A549 (cell line): Measurements from ENCODE around the gene CCNL1. TPM values are rescaled to one million over a fixed set of nuclear protein-coding genes. Genes with fewer than 3 reads are reported as not detected.
A peak's percentile ranks its signal among the peaks of the same experiment; 100 is the strongest.

Experiments
- ATAC-seq, 2 experiments: fragments of 200-7000 bp in 1 of 2; fragments of >200 bp in 1 of 2; cut with Nextera tagmentation in 1 of 2; cut with Tn5 transposase in 1 of 2; 3 replicates each; pipeline versions ENCODE4 v1.8.0 to v1.9.1; 2018 to 2020; ENCODE audit warnings: mild to moderate bottlenecking in 1 of 2, moderate library complexity in 1 of 2
- CTCF ChIA-PET: fragments of 300-600 bp; sonication (Branson Sonifier 250); formaldehyde crosslinking; extraction: SDS; loops from one replicate; lab custom pipeline; 2021; ENCODE audit warnings: antibody characterized with exemption, inconsistent platforms; lab: Yijun Ruan, JAX
- POLR2A ChIA-PET: fragments of 350-600 bp; formaldehyde crosslinking; extraction: SDS; loops from one replicate; lab custom pipeline; 2021; ENCODE audit warnings: antibody characterized with exemption, inconsistent platforms; lab: Yijun Ruan, JAX
- DNase-seq, 2 experiments: peaks; one replicate each; pipeline versions ENCODE4 v3.0.0 to v3.0.0-alpha.2; 2011 to 2016; ENCODE audit warnings: low read depth in 1 of 2, low spot score in 1 of 2
- FAIRE-seq: peaks from 2 replicates; lab custom pipeline; 2011; peaks lifted over from hg19 to GRCh38; lab: Jason Lieb, UNC
- H3K27ac ChIP-seq, 2 experiments: fragments of >200 bp; sonication (Bioruptor Twin); formaldehyde crosslinking; 3 replicates each; pipeline ENCODE4 v1.5.1; 2016 to 2017
- H3K4me1 ChIP-seq: fragments of >200 bp; sonication (Bioruptor Twin); formaldehyde crosslinking; 3 replicates; pipeline ENCODE4 v1.6.1; 2016
- H3K4me2 ChIP-seq: fragments of >200 bp; sonication (Bioruptor Twin); formaldehyde crosslinking; 3 replicates; pipeline ENCODE4 v1.6.1; 2016
- H3K4me3 ChIP-seq: fragments of >200 bp; sonication (Bioruptor Twin); formaldehyde crosslinking; 3 replicates; pipeline ENCODE4 v1.5.1; 2016
- H3K9me3 ChIP-seq: fragments of >200 bp; sonication (Bioruptor Twin); formaldehyde crosslinking; 3 replicates; pipeline ENCODE4 v1.6.1; 2016
- BCL3 ChIP-seq: fragments of >200 bp; sonication (Bioruptor Twin); formaldehyde crosslinking; IDR thresholded peaks from 3 replicates; pipeline ENCODE4 v1.6.1; 2016
- CBX2 ChIP-seq: fragments of 200-600 bp; sonication (generic); IDR thresholded peaks from 2 replicates; pipeline ENCODE4 v1.6.1; 2016; ENCODE audit warnings: low read depth, mild to moderate bottlenecking, borderline replicate concordance
- CEBPB ChIP-seq, 2 experiments: fragments of >200 bp in 1 of 2; sonication (Bioruptor Twin) in 1 of 2; formaldehyde crosslinking in 1 of 2; IDR thresholded peaks; 2 replicates each; pipeline ENCODE4 v1.6.1; 2012 to 2016
- CHD2 ChIP-seq: fragments of 150-350 bp; IDR thresholded peaks from 2 replicates; pipeline ENCODE4 v1.6.1; 2014; ENCODE audit warnings: low read length; ENCODE audit not compliant: partially characterized antibody
- E2F6 ChIP-seq: IDR thresholded peaks from 2 replicates; pipeline ENCODE4 v1.6.1; 2012; ENCODE audit warnings: low read depth, borderline replicate concordance
- EHMT2 ChIP-seq: fragments of 200-600 bp; sonication (generic); IDR thresholded peaks from 2 replicates; pipeline ENCODE4 v1.6.1; 2016; ENCODE audit warnings: antibody characterized with exemption, low read depth, mild to moderate bottlenecking, moderate library complexity
- ELK1 ChIP-seq: fragments of 150-350 bp; IDR thresholded peaks from 2 replicates; pipeline ENCODE4 v1.6.1; 2014; ENCODE audit warnings: low read depth, mild to moderate bottlenecking, low read length
- EP300 ChIP-seq, 2 experiments: fragments of >200 bp; sonication (Bioruptor Twin); formaldehyde crosslinking; IDR thresholded peaks; 2 replicates in 1 of 2; 3 replicates in 1 of 2; pipeline ENCODE4 v1.6.1; 2016 to 2017
- FOSB ChIP-seq: fragments of 250-450 bp; sonication (Bioruptor Pico); IDR thresholded peaks from 2 replicates; pipeline ENCODE4 v1.5.0; 2020; ENCODE audit warnings: mild to moderate bottlenecking, moderate library complexity
- FOSL2 ChIP-seq, 2 experiments: fragments of 450-650 bp in 1 of 2; fragments of >200 bp in 1 of 2; sonication (Bioruptor Twin) in 1 of 2; formaldehyde crosslinking; IDR thresholded peaks; 2 replicates each; pipeline versions ENCODE4 v1.5.0 to v1.6.1; 2016 to 2020; ENCODE audit warnings: mild to moderate bottlenecking in 1 of 2, moderate library complexity in 1 of 2
- HDAC2 ChIP-seq: fragments of 200-600 bp; sonication (generic); IDR thresholded peaks from 2 replicates; pipeline ENCODE4 v1.6.1; 2016
- JUN ChIP-seq, 2 experiments: fragments of >200 bp; sonication (Bioruptor Twin); formaldehyde crosslinking; IDR thresholded peaks; 2 replicates in 1 of 2; 3 replicates in 1 of 2; pipeline ENCODE4 v1.6.1; 2016 to 2017
- JUNB ChIP-seq: fragments of >200 bp; sonication (Bioruptor Twin); formaldehyde crosslinking; IDR thresholded peaks from 2 replicates; pipeline ENCODE4 v1.6.1; 2016
- KDM1A ChIP-seq: fragments of 200-600 bp; sonication (generic); IDR thresholded peaks from 2 replicates; pipeline ENCODE4 v1.6.1; 2016; ENCODE audit warnings: low read depth, mild to moderate bottlenecking
- KDM5A ChIP-seq: fragments of 200-600 bp; sonication (generic); IDR thresholded peaks from 2 replicates; pipeline ENCODE4 v1.6.1; 2016; ENCODE audit warnings: antibody characterized with exemption, mild to moderate bottlenecking
- MAFK ChIP-seq: fragments of 450-650 bp; IDR thresholded peaks from 2 replicates; pipeline ENCODE4 v1.6.1; 2014; ENCODE audit not compliant: partially characterized antibody
- MAX ChIP-seq: IDR thresholded peaks from 2 replicates; pipeline ENCODE4 v1.6.1; 2012
- MAZ ChIP-seq: fragments of 150-350 bp; IDR thresholded peaks from 2 replicates; pipeline ENCODE4 v1.6.1; 2014; ENCODE audit warnings: antibody characterized with exemption, low read depth, low read length, borderline replicate concordance
- MYC ChIP-seq: IDR thresholded peaks from 2 replicates; pipeline ENCODE4 v1.6.1; 2012; ENCODE audit warnings: mild to moderate bottlenecking, inconsistent platforms, low read length, improper control_type of control experiment, borderline replicate concordance
- PHF8 ChIP-seq: fragments of 200-600 bp; sonication (generic); IDR thresholded peaks from 2 replicates; pipeline ENCODE4 v1.6.1; 2016; ENCODE audit warnings: low read depth, mild to moderate bottlenecking, antibody characterized with exemption, moderate library complexity, borderline replicate concordance
- POLR2A ChIP-seq: IDR thresholded peaks from 2 replicates; pipeline ENCODE4 v1.6.1; 2012; ENCODE audit warnings: mild to moderate bottlenecking, low read length
- POLR2AphosphoS2 ChIP-seq: conservative IDR thresholded peaks from 2 replicates; pipeline ENCODE4 v1.6.1; 2012; ENCODE audit warnings: low read length, improper control_type of control experiment, inconsistent platforms
- RAD21 ChIP-seq, 2 experiments: fragments of >200 bp in 1 of 2; sonication (Bioruptor Twin) in 1 of 2; formaldehyde crosslinking in 1 of 2; IDR thresholded peaks in 1 of 2; conservative IDR thresholded peaks in 1 of 2; 2 replicates in 1 of 2; 3 replicates in 1 of 2; pipeline ENCODE4 v1.6.1; 2012 to 2018; ENCODE audit warnings: inconsistent platforms in 1 of 2
- REST ChIP-seq: fragments of 200-600 bp; sonication (generic); IDR thresholded peaks from 2 replicates; pipeline ENCODE4 v1.6.1; 2016; ENCODE audit warnings: antibody characterized with exemption, mild to moderate bottlenecking, moderate library complexity
- RNF2 ChIP-seq: fragments of 200-600 bp; sonication (generic); IDR thresholded peaks from 2 replicates; pipeline ENCODE4 v1.6.1; 2016; ENCODE audit warnings: low read depth, mild to moderate bottlenecking, antibody characterized with exemption, moderate library complexity, borderline replicate concordance
- SREBF2 ChIP-seq: fragments of 450-650 bp; IDR thresholded peaks from 2 replicates; pipeline ENCODE4 v1.6.1; 2014; ENCODE audit warnings: mild to moderate bottlenecking, moderate library complexity
- TFCP2L1 ChIP-seq: fragments of 250-450 bp; sonication (Bioruptor Pico); IDR thresholded peaks from 2 replicates; pipeline ENCODE4 v1.5.0; 2021; ENCODE audit warnings: mild to moderate bottlenecking
- TP53 ChIP-seq: fragments of 250-450 bp; sonication (Bioruptor Pico); IDR thresholded peaks from 2 replicates; pipeline ENCODE4 v1.5.0; 2021; ENCODE audit warnings: mild to moderate bottlenecking, moderate library complexity
- ZC3H11A ChIP-seq: fragments of 450-650 bp; IDR thresholded peaks from 2 replicates; pipeline ENCODE4 v1.6.1; 2014; ENCODE audit warnings: antibody characterized with exemption, mild to moderate bottlenecking
- ZNF302 ChIP-seq: fragments of 250-450 bp; sonication (Bioruptor Pico); IDR thresholded peaks from 2 replicates; pipeline ENCODE4 v1.9.0; 2021; ENCODE audit warnings: inconsistent platforms, mild to moderate bottlenecking, moderate library complexity
- WGBS: methylation state at CpG from one replicate; pipeline ENCODE4 v1.1.6; 2017; ENCODE audit errors: missing lambda C conversion rate; 5-methylcytosine and 5-hydroxymethylcytosine counted together
- polyA plus RNA-seq, 4 experiments: library from polyadenylated mRNA; depleted of rRNA in 3 of 4; stranded (reverse); fragments of >200 nt; fragmentation: RNase III in 1 of 4; extraction: RNeasy Plus Mini Kit Qiagen cat#74134 plus additional on column Dnase treatment in 1 of 4; gene quantifications; 2 replicates in 3 of 4; 3 replicates in 1 of 4; pipeline ENCODE4 v1.2.3, GENCODE V29; 2011 to 2017

CCNL1 gene
- polyA plus RNA-seq, 2 of the 4 experiments (the other 2 are of a cell fraction), result 45.1 to 170 TPM

GRCh38 chr3:157131861-157132260, 28.1 kb downstream of the CCNL1 start:
- 69% methylated on average over 5 of the region's 5 CpGs for WGBS
- peak overlapping the region; percentile 77 to 80; a peak in 4 of 6 replicates for H3K27ac ChIP-seq
- peaks cover 73% of the 10 kb centered on the region for H3K4me1 ChIP-seq
- TF ChIP-seq EHMT2 (no peak), POLR2A (no peak), HDAC2 (no peak), BCL3 (no peak)
- ChIA-PET CTCF (interaction anchor here (0.9 to 10.9 kb wide), 14 partner anchors 9 to 981 kb away, joined by 3 to 100 read pairs (median 8); partner anchors contain the start of gene TIPARP), POLR2A (interaction anchor here (8.0 kb wide), 1 partner anchor 44 kb away, joined by 69 read pairs; no protein-coding TSS in a partner anchor)
- DNase-seq (no peak), ATAC-seq (no peak), FAIRE-seq (no peak)
- H3K4me2 ChIP-seq, result no peak overlapping the region
- no peaks in the 10 kb centered on the region for H3K9me3 ChIP-seq
- no peak overlapping the region for H3K4me3 ChIP-seq

GRCh38 chr3:157130467-157131251, 29.3 kb downstream of the CCNL1 start:
- CTCF ChIA-PET, result interaction anchor here (0.6 to 10.9 kb wide), 24 partner anchors 8 to 1013 kb away, joined by 3 to 100 read pairs (median 5); partner anchors contain the start of genes SSR3 and TIPARP
- no peaks in the 10 kb centered on the region for H3K9me3 ChIP-seq
- H3K4me1 ChIP-seq, result peaks cover 66% of the 10 kb centered on the region
- peak overlapping the region; percentile 2; the same call in 1 of the 3 replicates for H3K4me3 ChIP-seq
- POLR2A ChIA-PET, result interaction anchor here (1.0 to 8.0 kb wide), 2 partner anchors 42 to 457 kb away, joined by 3 to 69 read pairs; partner anchors contain the start of gene TIPARP
- DNase-seq (peak; percentile 75 to 85), FAIRE-seq (no peak), ATAC-seq (peak; percentile 60 to 68)
- H3K27ac ChIP-seq, result peak overlapping the region; percentile 77 to 80
- peak overlapping the region; percentile 82 for H3K4me2 ChIP-seq
- 15% methylated on average over 22 of the region's 23 CpGs for WGBS
- TF ChIP-seq E2F6 (no peak), CHD2 (no peak), JUN (IDR thresholded peaks at IDR 0.05) (peak in 1 of 2 experiments; percentile 50; a peak in 1 of 5 replicates), TP53 (CRISPR knock-in tag) (no peak), JUNB (peak; percentile 22; the same call in 1 of the 2 replicates), KDM5A (no peak), KDM1A (no peak), TFCP2L1 (CRISPR knock-in tag) (no peak), RAD21 (conservative IDR thresholded peaks at IDR 0.05 in 1 of 2, IDR thresholded peaks at IDR 0.05 in 1 of 2) (peak; percentile 77 to 87), RNF2 (no peak), MYC (peak; percentile 70), REST (no peak), FOSB (no peak), ELK1 (no peak), MAX (peak; percentile 39), EP300 (IDR thresholded peaks at IDR 0.05) (peak in 1 of 2 experiments; percentile 44; a peak in 1 of 5 replicates), CBX2 (no peak), MAZ (0 out of 2 replicates have a peak, but pooled peaks have one; percentile 43), CEBPB (IDR thresholded peaks at IDR 0.05) (peak in 1 of 2 experiments; percentile 61; a peak in 1 of 4 replicates), POLR2AphosphoS2 (no peak), SREBF2 (no peak), PHF8 (no peak), MAFK (no peak), ZNF302 (CRISPR knock-in tag) (no peak), FOSL2 (IDR thresholded peaks at IDR 0.05) (no peak), FOSL2 (CRISPR knock-in tag; IDR thresholded peaks at IDR 0.05) (peak; percentile 74), ZC3H11A (no peak)
